HepG2 (cell line): ENCODE measurements around the gene TCF7L2. TPM values are rescaled to one million over a fixed set of nuclear protein-coding genes. Genes with fewer than 3 reads are reported as not detected.

Experiments
- ESRRA ChIP-seq: sonication (generic); formaldehyde crosslinking; IDR thresholded peaks from 2 replicates; pipeline ENCODE4 v1.5.1; 2020; ENCODE audit warnings: mild to moderate bottlenecking, low read depth, missing genetic modification reagents
- GABPA ChIP-seq, 2 experiments: IDR thresholded peaks; 2 replicates each; pipeline ENCODE4 v1.6.1; 2011 to 2016; ENCODE audit warnings: low read depth in 2 of 2, low read length in 1 of 2, missing biosample characterization in 1 of 2, missing genetic modification characterization in 1 of 2
- MAZ ChIP-seq, 2 experiments: sonication (generic) in 1 of 2; formaldehyde crosslinking in 1 of 2; IDR thresholded peaks; 2 replicates each; pipeline versions ENCODE4 v1.5.0 to v1.6.1; 2012 to 2020; ENCODE audit warnings: low read depth in 2 of 2, mild to moderate bottlenecking in 2 of 2, borderline replicate concordance in 1 of 2, improper control_type of control experiment in 1 of 2, low read length in 1 of 2, missing genetic modification reagents in 1 of 2, moderate library complexity in 1 of 2
- NPAS2 ChIP-seq: sonication (generic); formaldehyde crosslinking; IDR thresholded peaks from 2 replicates; pipeline ENCODE4 v1.8.0; 2022; ENCODE audit warnings: mild to moderate bottlenecking, missing genetic modification reagents, borderline replicate concordance
- SAFB2 ChIP-seq: sonication (generic); formaldehyde crosslinking; IDR thresholded peaks from 2 replicates; pipeline ENCODE4 v1.5.1; 2020; ENCODE audit warnings: missing genetic modification reagents, low read depth, mild to moderate bottlenecking, borderline replicate concordance
- TOPORS ChIP-seq: sonication (generic); formaldehyde crosslinking; IDR thresholded peaks from 2 replicates; pipeline ENCODE4 v1.8.0; 2023; ENCODE audit warnings: mild to moderate bottlenecking, missing genetic modification reagents
- WIZ ChIP-seq: sonication (generic); formaldehyde crosslinking; IDR thresholded peaks from 2 replicates; pipeline ENCODE4 v1.5.1; 2020; ENCODE audit warnings: mild to moderate bottlenecking, missing genetic modification reagents
- ZNF225 ChIP-seq: sonication (generic); formaldehyde crosslinking; IDR thresholded peaks from 2 replicates; pipeline ENCODE4 v1.4.0; 2020; ENCODE audit warnings: mild to moderate bottlenecking, missing genetic modification reagents
- ZNF234 ChIP-seq: sonication (generic); formaldehyde crosslinking; conservative IDR thresholded peaks from 2 replicates; pipeline ENCODE4 v1.5.1; 2020; ENCODE audit warnings: mild to moderate bottlenecking, missing genetic modification reagents
- ZNF460 ChIP-seq: sonication (generic); formaldehyde crosslinking; IDR thresholded peaks from 2 replicates; pipeline ENCODE4 v1.5.1; 2020; ENCODE audit warnings: missing genetic modification reagents, mild to moderate bottlenecking, borderline replicate concordance
- ZNF496 ChIP-seq: sonication (generic); formaldehyde crosslinking; IDR thresholded peaks from 2 replicates; pipeline ENCODE4 v1.8.1; 2023; ENCODE audit warnings: mild to moderate bottlenecking, moderate library complexity, missing genetic modification reagents; ENCODE audit not compliant: insufficient replicate concordance
- ZNF607 ChIP-seq: sonication (generic); formaldehyde crosslinking; IDR thresholded peaks from 2 replicates; pipeline ENCODE4 v1.5.1; 2020; ENCODE audit warnings: missing genetic modification reagents, mild to moderate bottlenecking, borderline replicate concordance
- ZNF670 ChIP-seq: sonication (generic); formaldehyde crosslinking; IDR thresholded peaks from 2 replicates; pipeline ENCODE4 v1.8.0; 2022; ENCODE audit warnings: mild to moderate bottlenecking, missing genetic modification reagents, borderline replicate concordance
- ZNF879 ChIP-seq: sonication (generic); formaldehyde crosslinking; IDR thresholded peaks from 2 replicates; pipeline ENCODE4 v1.8.1; 2023; ENCODE audit warnings: missing genetic modification reagents
- ZSCAN12 ChIP-seq: sonication (generic); formaldehyde crosslinking; IDR thresholded peaks from 2 replicates; pipeline ENCODE4 v1.9.0; 2021; ENCODE audit warnings: mild to moderate bottlenecking, missing genetic modification reagents
- ZSCAN25 ChIP-seq: sonication (generic); formaldehyde crosslinking; IDR thresholded peaks from 2 replicates; pipeline ENCODE4 v1.8.0; 2022; ENCODE audit warnings: mild to moderate bottlenecking, missing genetic modification reagents
- polyA plus RNA-seq, 8 experiments: library from polyadenylated mRNA; depleted of rRNA in 3 of 8; stranded (reverse) in 7 of 8; unstranded in 1 of 8; fragments of >200 nt; fragmentation: Illumina TruSeq in 4 of 8; extraction: Trizol in 4 of 8; gene quantifications; 2 replicates each; pipeline versions ENCODE4 v1.2.1 to v1.2.3, GENCODE V29; 2011 to 2016; ENCODE audit warnings: low read depth in 4 of 8, missing spikeins in 1 of 8, mixed read lengths in 1 of 8; ENCODE audit not compliant: insufficient read depth in 1 of 8
- total RNA-seq, 5 experiments: library from RNA; depleted of rRNA; stranded (reverse); fragments of >200 nt; fragmentation: Illumina TruSeq; extraction: Trizol; gene quantifications; 2 replicates each; pipeline ENCODE4 v1.2.3, GENCODE V29; 2016; ENCODE audit warnings: low read depth in 1 of 5
- TF ChIP-seq, protein P1 (sequence below), 2 experiments: IDR thresholded peaks; 2 replicates each; pipeline ENCODE4 v1.6.1; 2011 to 2012; ENCODE audit warnings: low read length in 2 of 2, borderline replicate concordance in 1 of 2, low read depth in 1 of 2, mild to moderate bottlenecking in 1 of 2, moderate library complexity in 1 of 2
- TF ChIP-seq, protein P2 (sequence below): sonication (generic); formaldehyde crosslinking; IDR thresholded peaks from 2 replicates; pipeline ENCODE4 v1.8.1; 2023; ENCODE audit warnings: missing genetic modification reagents, mild to moderate bottlenecking, borderline replicate concordance
- TF ChIP-seq, protein P3 (sequence below): sonication (generic); formaldehyde crosslinking; IDR thresholded peaks from 2 replicates; pipeline ENCODE4 v1.9.0; 2021; ENCODE audit warnings: missing genetic modification reagents, borderline replicate concordance
- TF ChIP-seq, protein P4 (sequence below): sonication (generic); formaldehyde crosslinking; IDR thresholded peaks from 2 replicates; pipeline ENCODE4 v1.8.0; 2023; ENCODE audit warnings: mild to moderate bottlenecking, missing genetic modification reagents

Gene TCF7L2
- total and polyA plus RNA-seq, 2 of the 13 experiments (the other 11 are each of a cell fraction or from before 2014, with no cell fraction given) = 3.9 to 13.7 TPM

DNA sequence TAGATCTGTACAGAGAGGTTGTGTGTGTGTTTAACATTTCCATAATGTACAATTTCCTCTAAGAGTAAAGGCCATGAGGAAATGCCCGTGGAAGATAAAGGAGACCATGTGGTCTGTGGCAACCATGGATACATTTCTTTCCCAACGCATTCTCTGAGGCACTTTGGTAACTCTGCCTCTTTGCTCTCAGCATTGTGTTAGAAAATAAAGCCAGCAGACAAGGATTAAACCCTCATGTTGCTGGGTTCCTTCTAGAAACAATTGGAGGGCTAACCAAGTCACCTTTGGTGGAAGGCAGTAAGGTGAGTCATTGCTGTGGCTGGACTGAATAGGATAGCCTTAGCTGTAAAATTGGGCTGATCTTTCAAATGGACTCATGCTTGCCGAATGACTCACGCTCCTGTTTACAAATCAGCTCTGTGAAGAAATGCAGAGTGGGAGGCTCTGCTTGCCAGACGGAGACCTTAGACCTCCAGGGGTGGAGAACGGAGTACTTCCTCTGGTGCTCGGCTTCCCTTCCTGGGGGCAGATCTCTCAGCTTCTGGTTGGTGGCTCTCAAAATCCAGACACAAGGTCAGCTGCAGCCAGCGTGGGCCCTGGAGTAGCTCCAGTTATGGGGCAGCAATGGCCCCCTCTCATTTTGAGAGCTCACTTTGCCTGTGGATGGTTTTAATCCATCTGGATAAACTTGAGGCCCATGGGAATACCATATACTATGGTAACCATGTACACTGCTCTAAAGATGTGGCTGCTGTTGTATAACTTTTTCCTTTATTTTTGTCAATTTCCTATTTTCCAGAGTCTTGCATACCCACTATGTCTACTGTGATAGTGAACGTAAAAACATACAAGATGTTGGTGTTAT is 137.3 kb downstream of the TCF7L2 start (continued):
- TF ChIP-seq, protein P1, sequence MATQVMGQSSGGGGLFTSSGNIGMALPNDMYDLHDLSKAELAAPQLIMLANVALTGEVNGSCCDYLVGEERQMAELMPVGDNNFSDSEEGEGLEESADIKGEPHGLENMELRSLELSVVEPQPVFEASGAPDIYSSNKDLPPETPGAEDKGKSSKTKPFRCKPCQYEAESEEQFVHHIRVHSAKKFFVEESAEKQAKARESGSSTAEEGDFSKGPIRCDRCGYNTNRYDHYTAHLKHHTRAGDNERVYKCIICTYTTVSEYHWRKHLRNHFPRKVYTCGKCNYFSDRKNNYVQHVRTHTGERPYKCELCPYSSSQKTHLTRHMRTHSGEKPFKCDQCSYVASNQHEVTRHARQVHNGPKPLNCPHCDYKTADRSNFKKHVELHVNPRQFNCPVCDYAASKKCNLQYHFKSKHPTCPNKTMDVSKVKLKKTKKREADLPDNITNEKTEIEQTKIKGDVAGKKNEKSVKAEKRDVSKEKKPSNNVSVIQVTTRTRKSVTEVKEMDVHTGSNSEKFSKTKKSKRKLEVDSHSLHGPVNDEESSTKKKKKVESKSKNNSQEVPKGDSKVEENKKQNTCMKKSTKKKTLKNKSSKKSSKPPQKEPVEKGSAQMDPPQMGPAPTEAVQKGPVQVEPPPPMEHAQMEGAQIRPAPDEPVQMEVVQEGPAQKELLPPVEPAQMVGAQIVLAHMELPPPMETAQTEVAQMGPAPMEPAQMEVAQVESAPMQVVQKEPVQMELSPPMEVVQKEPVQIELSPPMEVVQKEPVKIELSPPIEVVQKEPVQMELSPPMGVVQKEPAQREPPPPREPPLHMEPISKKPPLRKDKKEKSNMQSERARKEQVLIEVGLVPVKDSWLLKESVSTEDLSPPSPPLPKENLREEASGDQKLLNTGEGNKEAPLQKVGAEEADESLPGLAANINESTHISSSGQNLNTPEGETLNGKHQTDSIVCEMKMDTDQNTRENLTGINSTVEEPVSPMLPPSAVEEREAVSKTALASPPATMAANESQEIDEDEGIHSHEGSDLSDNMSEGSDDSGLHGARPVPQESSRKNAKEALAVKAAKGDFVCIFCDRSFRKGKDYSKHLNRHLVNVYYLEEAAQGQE (IDR thresholded peaks at IDR 0.05; ENCODE audit: borderline replicate concordance in 1 of 2, low read depth in 1 of 2, low read length in 2 of 2) = peak in 1 of 2 experiments; percentile 42; a peak in 1 of 4 replicates
- peak; percentile 42; the same call in 1 of the 2 replicates for TF ChIP-seq GABPA (IDR thresholded peaks at IDR 0.05; ENCODE audit: low read depth, low read length)
- TF ChIP-seq GABPA (CRISPR knock-in tag; IDR thresholded peaks at IDR 0.05; ENCODE audit: low read depth) = peak; percentile 83
- TF ChIP-seq SAFB2 (CRISPR knock-in tag) = no peak
- TF ChIP-seq ZSCAN25 = 0 out of 2 replicates have a peak, but pooled peaks have one; percentile 55
- no peak for TF ChIP-seq TOPORS (CRISPR knock-in tag)
- no peak; the same call in 1 of the 2 replicates for TF ChIP-seq ZNF460 (CRISPR knock-in tag)
- no peak for TF ChIP-seq WIZ (CRISPR knock-in tag)
- no peak for TF ChIP-seq ZNF670 (CRISPR knock-in tag)
- no peak for TF ChIP-seq ZNF496 (CRISPR knock-in tag)
- 0 out of 2 replicates have a peak, but pooled peaks have one; percentile 52 for TF ChIP-seq ZNF607 (CRISPR knock-in tag)
- TF ChIP-seq ZNF879 (CRISPR knock-in tag) = no peak
- no peak; the same call in 1 of the 2 replicates for TF ChIP-seq ESRRA
- TF ChIP-seq, protein P2, sequence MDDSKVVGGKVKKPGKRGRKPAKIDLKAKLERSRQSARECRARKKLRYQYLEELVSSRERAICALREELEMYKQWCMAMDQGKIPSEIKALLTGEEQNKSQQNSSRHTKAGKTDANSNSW = no peak
- no peak for TF ChIP-seq NPAS2 (CRISPR knock-in tag)
- TF ChIP-seq, protein P3, sequence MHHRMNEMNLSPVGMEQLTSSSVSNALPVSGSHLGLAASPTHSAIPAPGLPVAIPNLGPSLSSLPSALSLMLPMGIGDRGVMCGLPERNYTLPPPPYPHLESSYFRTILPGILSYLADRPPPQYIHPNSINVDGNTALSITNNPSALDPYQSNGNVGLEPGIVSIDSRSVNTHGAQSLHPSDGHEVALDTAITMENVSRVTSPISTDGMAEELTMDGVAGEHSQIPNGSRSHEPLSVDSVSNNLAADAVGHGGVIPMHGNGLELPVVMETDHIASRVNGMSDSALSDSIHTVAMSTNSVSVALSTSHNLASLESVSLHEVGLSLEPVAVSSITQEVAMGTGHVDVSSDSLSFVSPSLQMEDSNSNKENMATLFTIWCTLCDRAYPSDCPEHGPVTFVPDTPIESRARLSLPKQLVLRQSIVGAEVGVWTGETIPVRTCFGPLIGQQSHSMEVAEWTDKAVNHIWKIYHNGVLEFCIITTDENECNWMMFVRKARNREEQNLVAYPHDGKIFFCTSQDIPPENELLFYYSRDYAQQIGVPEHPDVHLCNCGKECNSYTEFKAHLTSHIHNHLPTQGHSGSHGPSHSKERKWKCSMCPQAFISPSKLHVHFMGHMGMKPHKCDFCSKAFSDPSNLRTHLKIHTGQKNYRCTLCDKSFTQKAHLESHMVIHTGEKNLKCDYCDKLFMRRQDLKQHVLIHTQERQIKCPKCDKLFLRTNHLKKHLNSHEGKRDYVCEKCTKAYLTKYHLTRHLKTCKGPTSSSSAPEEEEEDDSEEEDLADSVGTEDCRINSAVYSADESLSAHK (CRISPR knock-in tag) = no peak
- TF ChIP-seq ZSCAN12 (CRISPR knock-in tag) = no peak
- TF ChIP-seq ZNF234 (CRISPR knock-in tag) = no peak
- TF ChIP-seq, protein P4, sequence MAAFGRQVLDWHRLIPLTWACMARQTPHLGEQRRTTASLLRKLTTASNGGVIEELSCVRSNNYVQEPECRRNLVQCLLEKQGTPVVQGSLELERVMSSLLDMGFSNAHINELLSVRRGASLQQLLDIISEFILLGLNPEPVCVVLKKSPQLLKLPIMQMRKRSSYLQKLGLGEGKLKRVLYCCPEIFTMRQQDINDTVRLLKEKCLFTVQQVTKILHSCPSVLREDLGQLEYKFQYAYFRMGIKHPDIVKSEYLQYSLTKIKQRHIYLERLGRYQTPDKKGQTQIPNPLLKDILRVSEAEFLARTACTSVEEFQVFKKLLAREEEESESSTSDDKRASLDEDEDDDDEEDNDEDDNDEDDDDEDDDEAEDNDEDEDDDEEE (CRISPR knock-in tag) = no peak
- no peak for TF ChIP-seq ZNF225 (CRISPR knock-in tag)
- TF ChIP-seq MAZ (IDR thresholded peaks at IDR 0.05; ENCODE audit: borderline replicate concordance, low read depth, low read length) = no peak
- TF ChIP-seq MAZ (CRISPR knock-in tag; IDR thresholded peaks at IDR 0.05; ENCODE audit: low read depth) = no peak
